GF-D8 (cell line): Measurements from ENCODE around the gene GKN2.
"Not testable (repeated sequence)": the region's sequence is repeated elsewhere in the genome, so short reads cannot be mapped to it uniquely, and the experiment has no call there.

Experiments
- DNase-seq: peaks from one replicate; lab custom pipeline; 2025; lab: John Stamatoyannopoulos, UW

The GKN2 gene

DNA sequence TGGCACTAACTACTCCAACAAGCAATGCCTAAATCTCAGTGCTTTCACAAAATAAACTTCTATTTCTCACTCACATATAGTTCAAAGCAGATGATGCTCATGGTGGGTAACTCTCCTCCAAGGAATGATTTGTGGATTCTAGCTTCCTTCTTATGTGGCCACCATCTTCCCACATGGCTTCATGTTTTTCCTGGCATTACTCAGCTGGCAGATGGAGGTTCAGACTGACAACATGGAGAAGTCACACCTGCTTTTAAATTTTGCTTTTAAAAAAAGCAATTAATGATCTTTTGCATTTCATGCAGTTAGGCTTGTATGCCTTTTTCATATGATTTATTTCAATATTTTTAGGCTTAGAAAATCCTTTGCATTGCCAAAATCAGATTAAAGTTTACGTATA lies 6.3 kb upstream of the GKN2 start:
- no peak for DNase-seq

GRCh38 chr2:68955432-68955831 lies 2.7 kb upstream of the GKN2 start:
- not testable (repeated sequence) for DNase-seq

DNA sequence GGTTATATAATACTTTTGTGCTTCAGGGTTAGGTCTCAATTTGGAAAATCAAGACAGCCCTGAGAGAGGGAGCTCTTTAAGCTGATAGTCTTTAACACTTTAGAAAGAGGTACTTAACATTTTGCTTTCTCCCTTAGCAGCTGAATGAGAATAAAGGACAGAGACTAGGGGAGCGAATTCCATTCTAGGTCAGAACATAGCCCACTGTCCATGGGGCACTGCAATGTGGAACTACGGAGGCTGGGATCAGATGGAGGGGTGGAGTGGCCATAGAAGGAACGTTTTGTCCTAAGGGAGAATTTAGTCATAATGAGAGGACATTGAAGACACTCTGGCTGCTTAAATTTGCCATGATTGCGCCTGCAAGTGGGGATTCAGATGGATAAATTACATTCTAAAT lies 794 bp downstream of the GKN2 start:
- no peak for DNase-seq

- no peak for DNase-seq
These were observed 4.0 kb downstream of the GKN2 start for GRCh38 chr2:68948710-68949109.

- no peak for DNase-seq
These were observed 6.6 kb downstream of the GKN2 start for GRCh38 chr2:68946117-68946516.

- DNase-seq: no peak
These were observed 8.8 kb downstream of the GKN2 start for GRCh38 chr2:68943581-68944568.

DNA sequence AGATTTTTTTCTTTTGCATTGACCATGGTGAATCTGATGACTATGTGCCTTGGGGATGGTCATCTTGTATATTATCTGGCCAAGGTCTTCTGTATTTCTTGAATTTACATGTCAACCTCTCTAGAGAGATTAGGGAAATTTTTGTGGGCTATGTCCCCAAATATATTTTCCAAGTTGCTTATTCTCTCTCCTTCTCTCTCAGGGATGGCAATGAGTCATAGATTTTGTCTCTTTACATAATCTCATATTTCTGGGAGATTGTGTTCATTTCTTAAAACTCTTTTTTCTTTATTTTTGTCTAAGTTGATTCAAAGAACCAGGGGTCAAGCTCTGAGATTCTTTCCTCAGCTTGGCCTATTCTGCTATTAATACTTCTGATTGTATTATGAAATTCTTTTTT lies 9.9 kb downstream of the GKN2 start:
- no peak for DNase-seq

GRCh38 chr2:68940369-68940768 lies 12.3 kb downstream of the GKN2 start:
- no peak for DNase-seq

- no peak for DNase-seq
These were observed 12.7 kb downstream of the GKN2 start for GRCh38 chr2:68939962-68940361.

- no peak for DNase-seq
These were observed 13.8 kb downstream of the GKN2 start for GRCh38 chr2:68938938-68939337.

DNA sequence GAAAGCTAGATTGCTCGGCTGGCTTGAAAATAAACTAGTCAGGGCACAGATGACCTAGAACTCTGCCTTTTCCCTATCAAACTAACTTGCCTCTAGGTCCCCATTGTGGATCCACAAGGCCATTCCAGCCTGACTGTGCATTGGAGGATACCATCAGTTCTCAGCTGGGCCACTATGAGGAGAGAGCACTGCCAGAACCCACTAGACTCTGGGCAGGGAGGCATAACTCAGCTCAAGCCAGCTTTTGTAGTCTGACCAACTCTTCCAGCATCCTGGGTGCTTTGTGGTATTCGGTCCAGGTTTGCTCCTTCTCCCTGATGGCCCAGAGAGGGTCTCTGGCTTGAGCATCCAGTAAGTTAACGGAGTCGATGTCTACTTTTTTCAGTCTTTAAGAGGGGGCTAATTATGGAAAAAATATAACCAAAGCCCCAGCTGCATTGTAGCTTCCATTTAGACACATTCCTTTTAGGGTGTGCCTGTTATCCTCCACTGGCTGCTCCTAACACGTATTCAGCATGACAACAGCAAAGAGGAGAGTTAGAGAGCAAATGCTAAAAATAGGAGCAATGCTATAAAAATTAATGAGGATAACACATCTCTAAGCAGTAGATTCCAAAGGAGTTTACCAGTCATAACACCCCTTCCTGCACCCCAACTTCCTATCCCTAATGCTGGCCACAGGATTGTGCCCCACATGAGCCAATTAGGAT lies 15.2 kb downstream of the GKN2 start:
- DNase-seq: no peak

DNA sequence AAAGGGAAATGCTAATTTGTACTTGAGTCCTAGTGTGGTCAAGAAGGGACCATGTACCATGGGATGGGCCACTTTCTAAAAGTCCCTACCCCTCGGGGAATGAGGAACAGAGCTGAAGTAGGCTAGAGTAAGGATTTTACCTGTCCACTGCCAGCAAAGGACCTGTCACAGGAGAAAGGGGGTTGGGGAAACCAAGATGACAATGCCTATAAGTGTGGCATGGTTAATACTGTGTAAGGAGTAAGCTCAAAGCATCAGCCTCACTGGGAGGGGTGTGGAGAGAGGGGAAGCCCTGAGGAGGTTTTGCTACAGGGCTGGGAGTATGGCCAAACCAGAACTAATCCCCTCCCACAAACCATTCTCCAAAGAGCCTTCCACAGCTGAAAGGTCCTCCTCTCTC lies 15.8 kb downstream of the GKN2 start:
- no peak for DNase-seq

- no peak for DNase-seq
These were observed 16.3 kb downstream of the GKN2 start for GRCh38 chr2:68936427-68936826.

- DNase-seq: no peak
These were observed 17.2 kb downstream of the GKN2 start for GRCh38 chr2:68935471-68935870.

- DNase-seq: no peak
These were observed 18.7 kb downstream of the GKN2 start for GRCh38 chr2:68934021-68934420.

- DNase-seq: no peak
These were observed 20.3 kb downstream of the GKN2 start for GRCh38 chr2:68932402-68932801.

DNA sequence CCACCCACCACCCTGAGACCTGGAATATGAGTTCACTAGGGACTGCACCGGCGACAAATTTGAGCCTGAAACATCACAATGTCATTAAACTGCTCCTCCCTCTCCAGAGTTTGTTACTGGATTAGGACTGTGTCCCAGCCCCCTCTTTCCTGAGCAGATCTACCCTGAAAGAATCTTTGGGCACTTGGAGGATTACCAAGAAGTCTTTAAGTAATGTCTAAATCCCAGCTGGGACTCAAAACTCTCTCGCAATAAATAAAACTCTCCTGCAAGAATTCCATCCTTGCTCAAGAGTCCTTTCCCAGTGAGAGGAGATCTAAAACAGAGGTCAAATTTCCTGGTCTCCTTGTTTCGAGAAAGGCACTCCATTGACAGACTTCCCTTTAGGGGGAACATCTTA lies 20.9 kb downstream of the GKN2 start:
- no peak for DNase-seq

- no peak for DNase-seq
These were observed 21.5 kb downstream of the GKN2 start for GRCh38 chr2:68931149-68931711.

DNA sequence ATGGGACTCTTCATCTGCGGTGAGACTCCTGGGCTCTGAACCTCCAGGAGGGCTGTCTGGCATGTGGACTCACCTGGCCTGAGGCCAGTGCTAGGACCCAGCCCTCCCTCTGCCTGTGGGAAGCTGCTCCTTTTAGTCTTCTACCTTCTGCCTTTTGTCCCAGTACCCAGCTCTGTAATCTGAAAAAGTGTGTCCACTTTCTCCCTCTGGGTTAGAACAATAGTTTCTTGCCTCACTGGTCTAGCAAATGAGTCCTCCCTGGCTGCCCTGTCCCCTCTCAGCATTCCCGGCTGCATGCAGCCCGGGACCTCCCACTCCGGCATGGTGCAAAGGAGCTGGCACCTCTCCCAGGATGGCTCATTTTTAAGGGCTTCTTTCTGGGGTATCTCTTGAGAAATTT lies 25.9 kb downstream of the GKN2 start:
- no peak for DNase-seq

GRCh38 chr2:68925295-68925896 lies 27.3 kb downstream of the GKN2 start:
- DNase-seq: no peak

GRCh38 chr2:68921646-68922045 lies 31.0 kb downstream of the GKN2 start:
- no peak for DNase-seq

- no peak for DNase-seq
These were observed 32.1 kb downstream of the GKN2 start for GRCh38 chr2:68920481-68921170.
